Astrocyte (in vitro differentiated cells and primary cell): Measurements from ENCODE around the gene DPP9. TPM values are rescaled to one million over a fixed set of nuclear protein-coding genes. Genes with fewer than 3 reads are reported as not detected.
A peak's percentile ranks its signal among the peaks of the same experiment; 100 is the strongest.

Experiments used
- DNase-seq: peaks from one replicate; pipeline ENCODE4 v3.0.0-alpha.2; 2010; ENCODE audit warnings: low read depth
- FAIRE-seq: peaks from 2 replicates; lab custom pipeline; 2011; peaks lifted over from hg19 to GRCh38; lab: Jason Lieb, UNC
- H2AFZ ChIP-seq: 2 replicates; pipeline ENCODE4 v1.6.0; 2012; ENCODE audit warnings: low read depth, low read length, inconsistent platforms
- H3K27ac ChIP-seq: 2 replicates; pipeline ENCODE4 v1.5.1; 2011; ENCODE audit warnings: low read depth, low read length, inconsistent platforms
- H3K27me3 ChIP-seq: 2 replicates; pipeline ENCODE4 v1.6.0; 2011; ENCODE audit warnings: low read length, inconsistent platforms; ENCODE audit not compliant: insufficient read depth
- H3K36me3 ChIP-seq: 2 replicates; pipeline ENCODE4 v1.5.1; 2011; ENCODE audit warnings: low read length, inconsistent platforms; ENCODE audit not compliant: insufficient read depth
- H3K4me1 ChIP-seq: 2 replicates; pipeline ENCODE4 v1.5.1; 2011; ENCODE audit warnings: low read length, inconsistent platforms; ENCODE audit not compliant: insufficient read depth
- H3K4me2 ChIP-seq: 2 replicates; pipeline ENCODE4 v1.6.0; 2012; ENCODE audit warnings: low read length, inconsistent platforms
- H3K4me3 ChIP-seq: 2 replicates; pipeline ENCODE4 v1.5.1; 2011; ENCODE audit warnings: low read depth, mild to moderate bottlenecking, low read length, inconsistent platforms; ENCODE audit not compliant: insufficient read depth
- H3K79me2 ChIP-seq: 2 replicates; pipeline ENCODE4 v1.6.0; 2012; ENCODE audit warnings: mild to moderate bottlenecking, low read length, inconsistent platforms; ENCODE audit not compliant: insufficient read depth
- H3K9ac ChIP-seq: 2 replicates; pipeline ENCODE4 v1.6.0; 2012; ENCODE audit warnings: mild to moderate bottlenecking, low read length, inconsistent platforms
- H3K9me3 ChIP-seq: 2 replicates; pipeline ENCODE4 v1.5.1; 2012; ENCODE audit warnings: low read depth, mild to moderate bottlenecking, low read length, inconsistent platforms; ENCODE audit not compliant: insufficient read depth
- H4K20me1 ChIP-seq: 2 replicates; pipeline ENCODE4 v1.6.0; 2012; ENCODE audit warnings: low read length, inconsistent platforms; ENCODE audit not compliant: insufficient read depth
- H3K27ac Mint-ChIP-seq: one replicate; pipeline ENCODE4 v1.8.0; 2021; ENCODE audit warnings: mild to moderate bottlenecking, mixed read lengths; ENCODE audit not compliant: unreplicated experiment
- H3K27me3 Mint-ChIP-seq: one replicate; pipeline ENCODE4 v1.8.0; 2021; ENCODE audit warnings: low read depth, mixed read lengths; ENCODE audit not compliant: unreplicated experiment
- H3K36me3 Mint-ChIP-seq: one replicate; pipeline ENCODE4 v1.8.0; 2021; ENCODE audit warnings: low read depth, mixed read lengths; ENCODE audit not compliant: unreplicated experiment
- H3K4me1 Mint-ChIP-seq: one replicate; pipeline ENCODE4 v1.8.0; 2021; ENCODE audit warnings: low read depth, mixed read lengths; ENCODE audit not compliant: unreplicated experiment
- H3K4me3 Mint-ChIP-seq: one replicate; pipeline ENCODE4 v1.8.0; 2021; ENCODE audit warnings: mild to moderate bottlenecking, moderate library complexity, mixed read lengths; ENCODE audit not compliant: unreplicated experiment
- H3K9me3 Mint-ChIP-seq: one replicate; pipeline ENCODE4 v1.8.0; 2021; ENCODE audit warnings: mild to moderate bottlenecking, mixed read lengths; ENCODE audit not compliant: unreplicated experiment
- CTCF ChIP-seq: IDR thresholded peaks from 2 replicates; pipeline ENCODE4 v1.5.1; 2011; ENCODE audit warnings: low read depth, mild to moderate bottlenecking, inconsistent platforms, low read length, moderate library complexity; ENCODE audit not compliant: insufficient read depth
- EZH2 ChIP-seq: IDR thresholded peaks from 2 replicates; pipeline ENCODE4 v1.6.1; 2012; ENCODE audit warnings: mild to moderate bottlenecking, low read length, inconsistent platforms; ENCODE audit not compliant: insufficient read depth
- total RNA-seq: library from RNA; stranded (reverse); gene quantifications from 2 replicates; pipeline ENCODE4 v1.2.1, GENCODE V29; 2021

DPP9 gene
- total RNA-seq, 1 donor from 2014 or later, result 50.0 TPM

- Histone ChIP-seq H3K79me2 (no peaks in the 10 kb centered on the region), H3K36me3 (no peaks in the 10 kb centered on the region), H3K27ac (no peak overlapping the region), H2AFZ (no peak overlapping the region), H3K27me3 (no peaks in the 10 kb centered on the region), H3K9me3 (no peaks in the 10 kb centered on the region), H3K4me3 (no peak overlapping the region), H3K4me1 (no peaks in the 10 kb centered on the region), H3K4me2 (no peak overlapping the region), H3K9ac (no peak overlapping the region), H4K20me1 (no peaks in the 10 kb centered on the region)
- Mint-ChIP-seq H3K27me3 (peaks cover 17% of the 10 kb centered on the region), H3K9me3 (no peaks in the 10 kb centered on the region), H3K4me1 (no peaks in the 10 kb centered on the region), H3K27ac (peak overlapping the region; percentile 26), H3K4me3 (no peak overlapping the region), H3K36me3 (no peaks in the 10 kb centered on the region)
- TF ChIP-seq EZH2 (no peak), CTCF (no peak)
- no peak for FAIRE-seq
- DNase-seq, result no peak
Measured at GRCh38 chr19:4733755-4734345, 10.2 kb upstream of the DPP9 start.

GRCh38 chr19:4732680-4733114, 9.1 kb upstream of the DPP9 start:
- H3K4me3 Mint-ChIP-seq, result no peak overlapping the region

More at GRCh38 chr19:4732680-4733114, 9.1 kb upstream of the DPP9 start:
- no peaks in the 10 kb centered on the region for H3K9me3 ChIP-seq
- no peak overlapping the region for H3K9ac ChIP-seq
- Mint-ChIP-seq H3K36me3 (no peaks in the 10 kb centered on the region), H3K4me1 (no peaks in the 10 kb centered on the region), H3K9me3 (no peaks in the 10 kb centered on the region), H3K27ac (no peak overlapping the region), H3K27me3 (peaks cover 18% of the 10 kb centered on the region)
- no peaks in the 10 kb centered on the region for H3K36me3 ChIP-seq
- H3K27me3 ChIP-seq, result no peaks in the 10 kb centered on the region
- H3K79me2 ChIP-seq, result no peaks in the 10 kb centered on the region
- DNase-seq (no peak), FAIRE-seq (no peak)
- H4K20me1 ChIP-seq, result no peaks in the 10 kb centered on the region
- H3K4me2 ChIP-seq, result peak overlapping the region; percentile 37
- no peak overlapping the region for H3K4me3 ChIP-seq
- TF ChIP-seq CTCF (peak; percentile 50), EZH2 (no peak)
- H3K4me1 ChIP-seq, result no peaks in the 10 kb centered on the region
- H3K27ac ChIP-seq, result no peak overlapping the region
- H2AFZ ChIP-seq, result no peak overlapping the region
